Fibroblast of mammary gland (primary cell): Measurements from ENCODE around the gene TICAM1.
A peak's percentile ranks its signal among the peaks of the same experiment; 100 is the strongest.

Source experiments
- DNase-seq: peaks from one replicate; pipeline ENCODE4 v3.0.0-alpha.2; 2010; ENCODE audit warnings: low read depth
- H3K4me3 ChIP-seq: 2 replicates; pipeline ENCODE4 v1.5.1; 2011; ENCODE audit warnings: low read depth, mild to moderate bottlenecking, low read length, moderate library complexity; ENCODE audit not compliant: control insufficient read depth
- CTCF ChIP-seq: conservative IDR thresholded peaks from 2 replicates; pipeline ENCODE4 v1.5.1; 2011; ENCODE audit warnings: low read depth, low read length, inconsistent platforms; ENCODE audit not compliant: control insufficient read depth, insufficient read depth

Gene TICAM1

DNA sequence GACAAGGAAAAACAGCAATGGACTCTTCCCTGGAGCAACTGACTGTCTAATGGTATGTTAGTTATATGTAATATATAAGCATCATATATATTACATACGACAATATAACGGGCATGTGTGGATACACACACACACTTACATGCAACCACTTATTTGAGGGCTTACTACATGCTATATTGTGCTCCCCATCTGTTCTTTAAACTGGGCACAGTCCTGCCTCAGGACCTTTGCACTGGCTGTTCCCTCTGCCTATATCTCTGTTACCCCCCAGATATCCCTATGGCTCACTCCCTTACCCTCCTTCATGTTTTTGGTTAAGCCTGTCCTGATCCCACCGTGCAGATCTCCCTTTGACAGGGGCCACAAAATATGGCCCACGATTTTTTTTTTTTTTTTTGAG is 10.2 kb downstream of the TICAM1 start:
- no peak for DNase-seq
- H3K4me3 ChIP-seq: no peak overlapping the region
- TF ChIP-seq CTCF: no peak

DNA sequence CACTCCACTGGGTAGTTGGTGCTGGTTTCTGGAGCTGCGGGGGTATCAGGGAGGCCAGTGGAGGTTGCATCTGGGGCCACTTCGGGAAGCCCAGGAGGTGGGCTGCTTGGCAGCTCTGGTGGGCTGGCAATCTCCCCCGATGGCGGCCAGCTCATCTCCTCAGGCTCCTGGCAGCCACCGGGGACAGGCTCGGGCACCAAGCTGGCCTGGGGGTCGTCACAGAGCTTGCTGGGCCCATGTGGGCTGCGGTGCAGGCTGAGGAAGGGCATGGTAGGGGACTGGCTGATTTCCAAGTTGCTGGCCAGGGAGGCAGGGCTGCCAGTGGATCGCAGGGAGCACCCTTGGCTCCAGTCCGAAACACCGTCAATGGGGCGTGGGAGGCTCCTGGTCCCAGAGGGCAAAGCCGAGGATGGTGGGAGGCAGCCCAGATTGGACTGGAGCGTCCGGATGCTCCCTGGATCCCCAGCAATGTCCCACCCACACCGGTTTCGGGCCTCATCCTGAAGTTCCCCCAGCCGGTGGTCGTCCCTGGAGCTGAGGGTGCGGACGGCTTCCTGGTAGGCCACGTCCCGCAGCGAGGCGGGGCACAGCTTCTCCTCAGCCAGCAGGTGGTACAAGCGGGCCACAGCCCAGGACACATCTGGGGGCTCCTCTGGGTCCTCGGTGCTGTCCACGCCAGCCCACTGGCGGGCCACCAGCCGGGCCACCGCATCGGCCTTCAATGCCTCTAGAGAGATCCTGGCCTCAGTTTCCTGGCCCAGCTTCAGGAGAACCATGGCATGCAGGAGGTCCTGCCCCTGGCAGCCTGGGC is 13.8 kb downstream of the TICAM1 start:
- no peak overlapping the region for H3K4me3 ChIP-seq
- TF ChIP-seq CTCF: no peak
- DNase-seq: no peak

DNA sequence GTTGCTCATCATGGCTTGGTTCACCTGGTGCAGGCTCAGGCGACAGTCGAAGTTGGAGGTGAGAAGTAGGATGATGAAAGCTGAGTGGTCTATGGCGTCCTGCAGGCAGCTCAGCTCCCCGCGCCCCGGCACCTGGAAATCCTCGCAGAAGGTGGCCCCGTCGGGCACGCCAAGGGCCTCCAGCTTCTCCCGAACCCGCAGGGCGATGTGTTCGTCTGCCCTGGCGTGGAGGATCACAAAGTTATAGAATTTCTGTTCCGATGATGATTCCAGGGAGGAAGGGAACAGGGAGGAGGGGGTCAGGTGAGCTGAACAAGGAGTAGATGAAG is 14.6 kb downstream of the TICAM1 start:
- no peak overlapping the region for H3K4me3 ChIP-seq
- DNase-seq: no peak
- no peak for TF ChIP-seq CTCF

DNA sequence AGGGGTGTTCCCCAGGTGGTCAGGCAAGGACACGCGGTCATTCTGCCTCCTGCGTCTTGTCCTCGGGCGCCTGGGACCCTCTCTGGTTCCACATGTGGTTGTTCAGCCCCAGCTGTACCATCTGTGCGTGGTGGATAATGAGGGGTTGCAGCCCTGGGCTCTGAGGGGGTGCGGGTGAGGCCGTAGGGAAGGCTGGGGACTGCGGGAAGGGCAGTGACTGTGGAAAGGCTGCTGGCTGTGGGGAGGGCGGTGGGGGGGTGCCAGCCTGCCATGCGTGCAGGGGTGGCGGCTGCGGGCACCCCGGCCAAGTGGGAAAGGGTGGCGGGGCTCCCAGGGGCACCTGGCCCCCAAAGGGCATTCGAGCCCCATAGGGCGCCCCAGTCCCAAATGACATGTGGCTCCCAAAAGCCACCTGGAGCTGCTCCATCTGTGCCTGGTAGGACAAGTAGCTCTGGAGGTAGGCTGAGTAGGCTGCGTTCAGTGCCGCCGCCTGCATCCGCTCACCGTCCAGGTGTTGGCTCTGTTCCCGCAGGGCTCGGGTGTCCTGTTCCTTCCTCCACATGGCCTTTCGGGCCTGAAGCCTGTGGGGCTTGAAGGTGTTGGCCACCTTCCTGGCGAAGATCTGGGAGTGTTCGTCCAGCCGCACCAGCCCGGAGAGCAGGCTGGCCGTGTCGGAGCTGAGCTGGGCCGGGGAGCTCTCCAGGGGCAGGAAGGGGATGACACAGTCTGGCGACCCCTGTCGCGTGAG is 15.1 kb downstream of the TICAM1 start:
- H3K4me3 ChIP-seq: no peak overlapping the region
- no peak for DNase-seq
- TF ChIP-seq CTCF: no peak

DNA sequence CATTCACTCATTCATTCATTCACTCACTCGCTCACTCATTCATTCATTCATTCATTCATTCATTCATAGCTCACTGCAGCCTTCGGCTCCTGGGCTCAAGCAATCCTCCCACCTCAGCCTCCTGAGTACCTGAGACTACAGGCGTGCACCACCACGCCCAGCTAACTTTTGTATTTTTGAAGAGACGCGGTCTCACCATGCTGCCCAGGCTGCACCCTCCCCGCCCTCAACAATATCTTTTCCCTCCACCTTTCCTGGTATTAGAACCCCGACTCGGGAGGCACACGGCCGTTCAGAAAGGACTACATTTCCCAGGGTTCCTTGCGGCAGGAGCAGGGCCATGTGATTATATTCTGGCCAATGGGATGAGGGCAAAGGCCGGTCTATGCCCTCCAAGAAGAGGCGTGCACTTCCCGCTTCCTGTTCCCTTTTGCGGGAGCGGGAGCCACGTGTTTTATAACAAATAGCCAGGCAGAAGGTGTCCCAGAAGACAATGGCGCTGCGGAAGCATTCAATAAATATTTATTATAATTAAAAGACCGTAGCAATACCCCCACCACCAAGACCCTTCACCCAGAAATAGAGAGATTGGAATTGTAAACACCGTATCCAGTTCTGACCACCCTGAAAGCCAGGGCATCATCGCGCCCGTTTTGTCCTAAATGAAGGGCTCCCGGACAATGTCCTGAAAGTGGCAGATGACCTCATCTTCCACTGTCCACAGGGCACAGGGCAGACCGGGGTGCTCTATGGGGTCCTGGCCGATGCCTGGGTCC is 15.9 kb downstream of the TICAM1 start:
- no peak for TF ChIP-seq CTCF
- DNase-seq: peak; percentile 93
- H3K4me3 ChIP-seq: no peak overlapping the region

DNA sequence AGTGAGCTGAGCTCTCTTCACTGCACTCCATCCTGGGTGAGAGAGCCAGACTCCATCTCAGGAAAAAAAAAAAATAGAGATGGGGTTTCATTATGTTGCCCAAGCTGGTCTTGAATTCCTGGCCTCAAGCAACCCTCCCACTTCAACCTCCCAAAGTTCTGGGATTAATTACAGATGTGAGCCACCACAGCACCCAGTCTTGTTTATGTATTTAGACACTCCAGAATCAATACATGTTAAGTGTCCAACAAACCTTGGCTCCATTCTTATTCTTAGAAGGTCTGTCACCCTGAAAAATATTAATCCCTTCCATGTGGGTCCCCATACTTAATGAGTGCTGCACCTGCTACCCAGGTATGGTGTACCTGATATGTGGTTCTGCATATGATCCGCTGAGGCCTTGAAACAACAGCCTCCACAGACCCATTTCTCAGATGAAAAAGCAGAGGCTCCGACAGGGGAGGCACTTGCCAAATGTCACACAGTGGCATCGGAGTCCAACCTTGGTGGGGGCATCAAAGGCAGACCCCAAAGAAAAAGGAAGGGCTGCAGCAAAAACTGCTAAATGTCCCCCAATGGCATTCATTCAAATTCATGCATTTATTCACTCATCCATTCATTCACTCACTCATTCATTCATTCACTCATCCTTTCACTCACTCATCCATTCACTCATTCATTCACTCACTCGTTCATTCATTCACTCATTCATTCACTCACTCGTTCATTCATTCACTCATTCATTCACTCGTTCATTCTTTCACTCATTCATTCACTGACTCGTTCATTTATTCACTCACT is 16.7 kb downstream of the TICAM1 start:
- H3K4me3 ChIP-seq: no peak overlapping the region
- DNase-seq: peak; percentile 90
- no peak for TF ChIP-seq CTCF
